HG02973 (cell line): ENCODE results near the gene PLPPR3.
"Not testable (repeated sequence)": the region's sequence is repeated elsewhere in the genome, so short reads cannot be mapped to it uniquely, and the experiment has no call there.

ENCODE experiments used
- ATAC-seq: cut with Tn5 transposase; IDR thresholded peaks from one replicate; pipeline ENCODE4 v1.9.1; 2021; ENCODE audit warnings: moderate library complexity; ENCODE audit not compliant: unreplicated experiment

The PLPPR3 gene

DNA sequence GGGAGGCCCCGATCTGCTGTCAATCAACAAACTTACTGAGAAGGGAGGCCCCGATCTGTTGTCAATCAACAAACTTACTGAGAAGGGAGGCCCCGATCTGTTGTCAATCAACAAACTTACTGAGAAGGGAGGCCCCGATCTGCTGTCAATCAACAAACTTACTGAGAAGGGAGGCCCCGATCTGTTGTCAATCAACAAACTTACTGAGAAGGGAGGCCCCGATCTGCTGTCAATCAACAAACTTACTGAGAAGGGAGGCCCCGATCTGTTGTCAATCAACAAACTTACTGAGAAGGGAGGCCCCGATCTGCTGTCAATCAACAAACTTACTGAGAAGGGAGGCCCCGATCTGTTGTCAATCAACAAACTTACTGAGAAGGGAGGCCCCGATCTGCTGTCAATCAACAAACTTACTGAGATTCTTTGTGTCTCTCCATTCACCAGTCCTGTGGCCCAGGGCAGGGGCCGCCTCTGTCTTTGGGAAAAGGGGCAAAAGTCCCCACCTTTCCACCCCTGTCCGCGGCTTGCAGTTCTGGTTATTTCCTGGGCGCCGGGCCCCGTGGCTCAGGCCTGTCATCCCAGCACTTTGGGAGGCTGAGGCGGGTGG lies 32.0 kb upstream of the PLPPR3 start:
- ATAC-seq: not testable (repeated sequence)

DNA sequence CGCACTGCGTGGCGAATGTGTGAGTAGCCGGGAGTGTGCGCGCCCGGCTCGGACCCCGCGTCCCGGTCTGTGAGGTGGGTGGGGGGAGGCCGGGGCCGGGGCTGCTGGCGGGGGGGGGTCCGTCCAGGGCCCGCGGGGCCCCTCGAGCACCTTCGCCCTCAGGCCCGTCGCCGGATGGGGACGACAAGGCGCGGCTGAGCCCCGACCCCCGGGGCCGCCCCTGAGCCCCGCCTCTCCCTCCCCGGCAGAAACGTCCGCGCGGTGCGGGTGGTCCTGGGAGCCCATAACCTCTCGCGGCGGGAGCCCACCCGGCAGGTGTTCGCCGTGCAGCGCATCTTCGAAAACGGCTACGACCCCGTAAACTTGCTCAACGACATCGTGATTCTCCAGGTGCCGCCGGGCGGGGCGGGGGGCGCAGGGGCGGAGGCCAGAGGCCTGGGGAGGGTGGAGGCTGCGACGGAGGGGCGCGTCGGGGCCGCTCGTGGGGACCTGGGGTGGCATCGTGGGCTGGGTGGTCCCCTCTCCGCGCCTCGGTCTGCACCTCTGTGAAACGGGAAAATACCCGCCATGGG lies 31.3 kb upstream of the PLPPR3 start:
- no peak for ATAC-seq

- no peak for ATAC-seq
Measured at GRCh38 chr19:852136-853013, 30.6 kb upstream of the PLPPR3 start, which contains the start of gene ELANE. ELANE (plus strand) TSS chr19:852303; CDS start chr19:852329, 26 bp downstream.

- no peak for ATAC-seq
Measured at GRCh38 chr19:850979-851335, 29.2 kb upstream of the PLPPR3 start.

- ATAC-seq: no peak
Measured at GRCh38 chr19:850221-850978, 28.6 kb upstream of the PLPPR3 start.

- not testable (repeated sequence) for ATAC-seq
Measured at GRCh38 chr19:849195-849594, 27.4 kb upstream of the PLPPR3 start.

DNA sequence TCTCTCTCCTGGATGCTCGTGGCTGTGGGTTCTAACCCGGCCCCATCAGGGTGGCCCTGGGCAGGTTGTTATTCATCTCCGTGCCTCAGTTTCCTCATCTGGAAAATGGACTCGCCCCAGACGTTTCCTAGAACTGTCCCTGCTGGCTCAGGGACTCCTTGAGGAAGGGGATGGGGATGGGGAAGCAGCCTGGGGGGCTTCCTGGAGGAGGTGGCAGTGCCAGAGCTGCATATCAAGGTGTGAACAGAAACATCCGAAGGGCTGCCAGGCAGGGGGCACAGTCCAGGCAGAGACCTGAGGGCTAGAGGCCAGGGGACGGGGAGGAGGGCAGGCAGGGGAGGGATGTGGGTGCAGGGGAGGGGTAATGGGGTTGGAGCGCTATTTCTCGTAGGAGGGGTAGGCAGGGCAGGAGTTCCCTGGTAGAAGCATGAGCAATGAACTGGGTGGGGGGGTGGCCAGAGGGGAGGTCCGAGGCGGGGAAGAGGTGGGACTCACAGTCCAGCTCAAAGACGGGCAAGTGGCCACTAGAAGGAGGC lies 26.7 kb upstream of the PLPPR3 start:
- no peak for ATAC-seq

DNA sequence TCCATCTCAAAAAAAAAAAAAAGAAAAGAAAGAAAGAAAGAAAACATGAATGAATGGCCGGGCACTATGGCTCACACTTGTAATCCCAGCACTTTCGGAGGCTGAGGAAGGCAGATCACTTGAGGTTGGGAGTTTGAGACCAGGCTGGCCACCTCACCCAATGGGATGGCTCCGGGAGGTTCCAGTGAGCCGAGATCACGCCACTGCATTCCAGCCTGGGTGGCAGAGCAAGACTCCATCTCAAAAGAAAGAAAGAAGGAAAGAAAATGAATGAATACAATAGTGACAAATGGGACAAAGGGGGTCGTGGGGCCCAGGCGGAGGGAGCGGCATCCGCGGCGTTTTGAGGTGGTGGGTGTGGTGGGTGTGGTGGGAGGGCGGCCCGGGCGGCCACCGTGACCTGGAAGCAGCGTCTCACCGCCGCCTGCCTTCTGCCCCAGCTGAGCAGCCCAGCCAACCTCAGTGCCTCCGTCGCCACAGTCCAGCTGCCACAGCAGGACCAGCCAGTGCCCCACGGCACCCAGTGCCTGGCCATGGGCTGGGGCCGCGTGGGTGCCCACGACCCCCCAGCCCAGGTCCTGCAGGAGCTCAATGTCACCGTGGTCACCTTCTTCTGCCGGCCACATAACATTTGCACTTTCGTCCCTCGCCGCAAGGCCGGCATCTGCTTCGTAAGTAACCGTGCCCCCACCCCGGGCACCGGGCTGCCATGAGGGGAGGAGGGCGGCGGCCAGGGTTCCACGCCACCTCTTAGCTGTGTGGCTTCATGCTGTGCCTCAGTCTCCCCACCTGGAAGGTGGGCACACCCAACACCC lies 24.2 kb upstream of the PLPPR3 start:
- ATAC-seq: no peak

DNA sequence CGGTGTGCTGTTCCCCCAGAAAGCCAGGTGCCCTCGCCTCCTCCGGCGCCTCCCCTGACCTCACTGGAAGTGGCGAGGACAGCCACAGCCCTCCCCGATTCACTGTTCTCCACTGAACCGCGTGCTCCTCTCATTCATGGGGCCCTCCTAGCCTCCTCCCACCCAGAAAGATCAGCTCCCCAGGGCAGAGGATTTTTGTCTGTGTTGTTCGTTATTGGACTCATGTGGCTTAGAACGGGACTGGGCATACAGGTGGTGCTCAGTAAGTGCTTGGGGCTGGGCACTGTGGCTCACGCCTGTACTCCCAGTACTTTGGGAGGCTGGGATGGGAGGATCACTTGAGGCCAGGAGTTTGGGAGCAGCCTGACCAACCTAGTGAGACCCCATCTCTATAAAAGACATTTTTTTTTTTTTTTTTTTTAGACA lies 22.8 kb upstream of the PLPPR3 start:
- ATAC-seq: no peak

DNA sequence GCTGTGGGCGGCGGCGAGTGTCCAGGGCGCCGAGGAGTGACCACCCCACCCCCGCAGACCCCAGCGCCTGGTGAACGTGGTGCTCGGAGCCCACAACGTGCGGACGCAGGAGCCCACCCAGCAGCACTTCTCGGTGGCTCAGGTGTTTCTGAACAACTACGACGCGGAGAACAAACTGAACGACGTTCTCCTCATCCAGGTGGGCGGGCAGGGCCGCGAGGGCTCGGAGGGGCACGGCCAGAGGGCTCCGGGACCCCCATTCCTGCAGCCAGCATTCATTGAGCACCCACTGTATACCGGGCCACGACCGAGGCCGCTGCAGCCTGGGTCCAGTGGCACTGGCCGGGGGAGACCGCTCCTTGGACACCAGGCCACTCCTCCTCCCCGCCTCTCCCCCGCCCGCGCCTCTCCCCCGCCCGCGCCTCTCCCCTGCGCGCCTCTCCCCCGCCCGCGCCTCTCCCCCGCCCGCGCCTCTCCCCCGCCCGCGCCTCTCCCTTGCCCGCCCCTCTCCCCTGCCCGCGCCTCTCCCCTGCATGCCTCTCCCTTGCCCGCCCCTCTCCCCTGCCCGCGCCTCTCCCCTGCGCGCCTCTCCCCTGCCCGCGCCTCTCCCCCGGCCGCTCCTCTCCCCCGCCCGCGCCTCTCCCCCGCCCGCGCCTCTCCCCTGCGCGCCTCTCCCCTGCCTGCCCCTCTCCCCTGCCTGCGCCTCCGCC lies 22.2 kb upstream of the PLPPR3 start:
- ATAC-seq: no peak

- no peak for ATAC-seq
Measured at GRCh38 chr19:843180-843835, 21.6 kb upstream of the PLPPR3 start.

DNA sequence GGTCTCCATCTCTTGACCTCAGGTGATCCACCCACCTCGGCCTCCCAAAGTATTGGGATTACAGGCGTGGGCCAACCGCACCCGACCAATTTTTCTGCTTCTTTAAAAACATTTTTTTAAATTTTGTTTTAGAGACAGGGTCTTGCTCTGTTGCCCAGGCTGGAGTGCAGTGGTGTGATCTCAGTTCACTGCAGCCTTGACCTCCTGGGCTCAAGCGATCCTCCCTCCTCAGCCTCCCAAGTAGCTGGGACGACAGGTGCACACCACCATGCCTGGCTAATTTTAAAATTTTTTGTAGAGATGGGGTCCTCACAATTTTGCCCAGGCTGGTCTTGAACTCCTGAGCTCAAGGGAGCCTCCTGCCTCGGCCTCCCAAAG lies 21.0 kb upstream of the PLPPR3 start:
- ATAC-seq: not testable (repeated sequence)

- no peak for ATAC-seq
Measured at GRCh38 chr19:840519-841206, 18.9 kb upstream of the PLPPR3 start, which contains the start of gene PRTN3. PRTN3 (plus strand) TSS chr19:840999; CDS start chr19:841009, 10 bp downstream.

DNA sequence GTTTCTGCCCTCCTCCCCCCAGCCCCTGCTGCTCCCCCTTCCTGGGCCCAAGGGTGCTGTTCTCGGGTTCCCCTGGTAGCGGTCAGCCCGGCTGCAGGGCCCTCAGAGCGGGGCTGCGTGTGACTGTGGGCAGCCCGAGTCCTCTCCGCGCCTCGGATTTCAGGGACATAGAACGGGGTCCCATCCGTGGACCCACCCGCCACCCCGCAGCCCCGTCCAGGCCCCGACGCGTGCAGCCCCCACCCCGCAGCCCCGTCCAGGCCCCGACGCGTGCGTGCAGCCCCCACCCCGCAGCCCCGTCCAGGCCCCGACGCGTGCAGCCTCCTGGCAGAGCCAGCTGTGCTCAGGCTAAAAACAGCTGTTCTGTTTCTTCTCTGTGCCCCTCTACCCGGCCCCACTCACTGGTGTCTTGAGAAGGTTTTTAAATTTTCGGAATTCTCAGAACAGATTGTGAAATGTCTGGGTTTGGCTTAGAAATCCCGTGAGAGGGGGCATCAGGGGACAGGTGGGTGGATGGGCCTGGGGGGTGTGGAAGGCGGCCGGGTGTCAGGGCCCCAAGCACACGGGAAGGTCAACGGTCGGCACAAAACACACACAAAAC lies 13.6 kb upstream of the PLPPR3 start:
- no peak for ATAC-seq

DNA sequence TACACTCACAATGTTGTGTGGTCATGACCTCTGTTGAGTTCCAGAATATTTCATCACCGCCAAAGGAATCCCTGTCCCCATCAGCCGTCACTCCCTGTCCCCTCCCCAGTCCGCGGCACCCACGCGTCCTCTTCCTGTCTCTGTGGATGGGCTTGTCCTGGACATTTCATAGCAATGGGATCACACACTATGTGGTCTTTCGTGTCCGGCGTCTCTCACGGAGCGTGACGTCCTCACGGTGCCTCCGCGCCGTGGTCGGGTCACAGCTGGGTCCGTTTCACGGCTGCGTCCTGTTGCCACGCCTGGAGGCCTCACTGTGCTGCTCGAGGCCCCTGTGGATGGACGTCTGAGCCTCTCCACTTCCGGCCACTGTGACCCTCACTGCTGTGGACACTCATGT lies 12.5 kb upstream of the PLPPR3 start:
- ATAC-seq: no peak

GRCh38 chr19:831407-832369 lies 9.9 kb upstream of the PLPPR3 start:
- ATAC-seq: no peak
